Ishikawa (cell line): ENCODE measurements around the gene LTBP4.

Experiments used
- CREB1 ChIP-seq: IDR thresholded peaks from 2 replicates; pipeline ENCODE4 v1.6.1; 2012; ENCODE audit warnings: low read depth
- EGR1 ChIP-seq: IDR thresholded peaks from 2 replicates; pipeline ENCODE4 v1.6.1; 2012

DNA sequence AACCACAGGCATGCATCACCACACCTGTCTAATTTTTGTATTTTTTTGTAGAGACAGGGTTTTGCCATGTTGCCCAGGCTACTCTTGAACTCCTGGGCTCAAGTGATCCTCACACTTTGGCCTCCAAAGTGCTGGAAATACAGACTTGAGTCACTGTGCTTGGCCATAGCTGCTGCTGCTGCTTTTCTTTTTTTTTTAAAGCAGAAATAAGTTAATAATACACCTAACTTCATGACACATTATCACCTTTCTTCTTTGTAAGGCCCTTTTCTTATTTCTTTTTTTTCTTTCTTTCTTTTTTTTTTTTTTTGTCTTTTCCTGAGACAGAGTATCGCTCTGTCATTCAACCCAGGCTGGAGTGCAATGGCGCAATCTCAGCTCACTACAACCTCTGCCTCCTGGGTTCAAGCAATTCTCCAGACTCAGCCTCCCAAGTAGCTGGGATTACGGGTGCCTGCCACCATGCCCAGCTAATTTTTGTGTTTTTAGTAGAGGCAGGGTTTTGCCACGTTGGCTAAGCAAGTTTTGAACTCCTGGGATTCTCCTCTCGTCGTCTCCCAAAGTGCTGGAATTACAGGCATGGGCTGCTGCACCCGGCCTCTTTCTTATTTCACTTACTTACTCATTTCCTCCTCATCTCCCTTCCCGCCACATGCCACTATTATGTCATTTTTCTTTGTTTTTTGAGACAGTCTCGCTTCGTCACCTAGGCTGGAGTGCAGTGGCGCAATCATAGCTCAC, 15.8 kb upstream of the LTBP4 start:
- no peak for TF ChIP-seq EGR1
- no peak for TF ChIP-seq CREB1
